ENCODE measurements around the gene VWCE.
A peak's percentile ranks its signal among the peaks of the same experiment; 100 is the strongest.
"Not testable (repeated sequence)": the region's sequence is repeated elsewhere in the genome, so short reads cannot be mapped to it uniquely, and the experiment has no call there.

VWCE gene

DNA sequence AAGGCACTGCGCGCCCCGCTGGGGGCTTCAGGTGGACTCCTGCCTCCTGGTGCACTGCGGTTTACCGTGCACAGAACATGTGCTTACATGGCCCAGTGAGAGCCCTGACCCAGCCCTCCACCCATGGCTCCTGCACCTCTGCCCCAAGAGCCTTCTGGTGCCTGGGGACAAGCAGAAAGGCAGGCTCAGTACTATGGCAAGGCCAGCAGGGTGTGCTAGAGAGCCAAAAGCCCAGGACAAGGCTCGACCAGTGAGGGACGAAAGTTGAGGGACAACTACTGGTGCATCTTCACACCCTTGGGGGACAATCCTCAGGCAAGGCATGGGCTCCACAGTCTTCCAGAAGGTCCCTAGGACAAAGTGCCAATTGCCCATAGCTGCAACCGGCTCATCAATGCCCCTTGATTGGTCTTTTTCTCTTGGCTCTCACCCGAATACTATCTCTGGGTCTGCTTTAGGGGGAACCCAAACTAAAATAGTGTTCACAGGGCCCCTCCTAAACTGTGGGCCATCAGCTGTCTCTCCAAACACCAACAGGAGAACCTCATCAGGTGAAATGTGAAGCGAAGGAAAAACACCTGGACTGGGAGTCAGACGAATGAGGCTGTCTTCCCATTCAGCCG is 40.6 kb downstream of the VWCE start:
- peak; percentile 81 for DNase-seq

DNA sequence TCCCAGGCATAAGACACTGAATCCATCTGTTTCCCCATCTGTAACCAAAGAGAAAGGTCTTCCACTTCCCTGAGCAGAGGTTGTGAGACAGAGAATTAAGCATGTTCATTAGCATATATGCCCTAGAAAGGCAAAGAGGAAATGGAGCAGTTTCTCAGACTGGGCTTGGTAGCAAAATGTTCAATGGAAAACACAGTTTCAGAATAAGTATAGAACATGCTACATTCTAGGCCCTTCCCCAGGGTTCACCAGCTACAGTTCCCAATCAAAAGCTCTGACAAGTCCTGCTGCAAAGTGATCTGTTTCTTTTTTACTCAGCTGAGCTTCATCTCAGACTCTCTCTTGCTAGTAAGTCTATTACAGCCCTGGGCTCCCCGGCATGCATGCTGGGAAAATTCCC is 42.8 kb downstream of the VWCE start:
- not testable (repeated sequence) for DNase-seq

- not testable (repeated sequence) for DNase-seq
Measured at GRCh38 chr11:61250796-61251765, 44.0 kb downstream of the VWCE start.

DNA sequence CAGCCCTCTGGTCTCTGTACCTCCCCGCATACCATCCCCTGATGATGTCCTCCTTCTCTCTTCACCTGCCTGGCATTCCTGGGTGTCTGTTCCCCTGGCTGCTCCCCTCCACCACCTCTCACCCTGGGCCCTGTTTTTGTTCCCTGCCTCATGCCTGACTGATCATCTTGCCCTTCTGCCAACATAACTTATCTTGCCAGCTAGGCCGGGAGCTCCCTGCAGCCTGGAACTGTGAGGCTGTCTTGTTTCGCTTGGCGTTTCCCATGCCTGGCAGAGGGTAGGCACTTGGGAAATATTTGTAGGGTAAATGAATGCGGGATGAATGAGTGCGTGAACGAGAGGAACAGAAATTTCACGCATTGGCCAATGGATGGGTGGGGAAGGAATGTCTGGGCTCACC is 45.9 kb downstream of the VWCE start:
- DNase-seq, result not testable (repeated sequence)

- not testable (repeated sequence) for DNase-seq
Measured at GRCh38 chr11:61248071-61248470, 47.0 kb downstream of the VWCE start.

DNA sequence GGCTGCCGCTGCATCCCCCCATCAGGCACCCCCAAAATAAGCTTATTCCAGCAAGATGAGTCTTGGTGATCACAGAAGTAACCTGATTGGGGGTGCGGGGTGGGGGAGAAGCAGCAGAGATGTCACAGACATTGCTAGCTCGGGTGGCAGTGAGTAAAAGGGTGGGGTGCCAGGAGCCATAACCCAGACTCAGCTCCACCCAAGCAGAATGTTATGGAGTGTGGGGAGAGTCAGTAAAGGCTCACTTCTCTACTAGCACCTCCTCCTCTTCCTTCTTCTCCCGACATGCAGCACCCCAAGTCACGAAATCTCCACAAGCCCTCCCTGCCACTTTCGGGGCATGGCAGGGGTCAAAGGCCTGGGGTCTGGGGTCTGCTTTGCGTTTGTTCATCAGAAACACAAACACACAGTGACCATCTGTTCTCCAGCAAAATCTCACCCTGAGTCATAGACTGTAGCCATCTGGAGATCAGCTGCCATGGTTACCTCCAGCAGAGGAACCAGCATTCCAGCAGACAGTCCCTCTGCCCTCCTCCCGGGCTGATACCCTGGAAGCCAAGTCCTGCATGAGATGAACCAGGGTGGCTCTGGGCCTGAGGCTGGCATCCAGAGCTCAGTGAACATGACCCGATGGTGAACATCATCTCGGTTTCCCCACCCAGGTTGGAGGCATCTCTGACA is 49.7 kb downstream of the VWCE start:
- not testable (repeated sequence) for DNase-seq

GRCh38 chr11:61241526-61241925 is 53.6 kb downstream of the VWCE start:
- not testable (repeated sequence) for DNase-seq

- DNase-seq, result not testable (repeated sequence)
Measured at GRCh38 chr11:61240875-61241274, 54.2 kb downstream of the VWCE start, which contains the start of gene PGA5. Gene PGA5, plus strand, starts transcription at chr11:61241175. Its CDS starts 52 bp downstream, at chr11:61241227.

- not testable (repeated sequence) for DNase-seq
Measured at GRCh38 chr11:61240288-61240687, 54.8 kb downstream of the VWCE start.

DNA sequence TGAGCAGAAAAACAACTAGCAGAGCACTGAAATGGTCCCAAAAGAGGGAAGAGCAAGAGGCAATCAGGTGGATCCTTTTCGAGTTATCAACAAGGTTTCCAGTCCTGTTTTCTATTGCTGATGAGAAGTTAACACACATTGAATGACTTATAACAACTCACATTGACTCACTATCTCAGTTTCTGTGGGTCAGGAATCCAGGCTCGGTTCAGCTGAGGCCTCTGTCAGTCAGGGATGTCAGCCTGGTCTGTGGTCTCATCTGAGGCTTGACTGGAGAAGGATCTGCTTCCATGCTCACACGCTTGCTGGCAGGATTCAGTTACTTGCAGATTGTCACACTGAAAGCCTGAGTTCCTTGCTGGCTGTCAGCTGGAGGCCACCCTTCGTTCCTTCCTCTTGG is 58.0 kb downstream of the VWCE start:
- DNase-seq, result not testable (repeated sequence)

DNA sequence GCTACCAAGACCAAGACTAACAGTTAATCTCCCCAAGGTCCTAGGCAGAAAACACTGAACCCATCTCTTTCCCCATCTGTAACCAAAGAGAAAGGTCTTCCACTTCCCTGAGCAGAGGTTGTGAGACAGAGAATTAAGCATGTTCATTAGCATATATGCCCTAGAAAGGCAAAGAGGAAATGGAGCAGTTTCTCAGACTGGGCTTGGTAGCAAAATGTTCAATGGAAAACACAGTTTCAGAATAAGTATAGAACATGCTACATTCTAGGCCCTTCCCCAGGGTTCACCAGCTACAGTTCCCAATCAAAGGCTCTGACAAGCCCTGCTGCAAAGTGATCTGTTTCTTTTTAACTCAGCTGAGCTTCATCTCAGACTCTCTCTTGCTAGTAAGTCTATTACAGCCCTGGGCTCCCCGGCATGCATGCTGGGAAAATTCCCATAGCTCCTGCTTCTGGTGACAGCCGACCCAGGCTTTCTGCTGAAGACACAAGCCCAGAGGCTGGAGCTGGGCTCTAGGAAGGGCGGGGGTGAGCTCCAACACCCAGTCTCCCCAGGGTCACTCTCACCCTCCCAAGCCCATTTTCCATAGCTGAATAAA is 62.5 kb downstream of the VWCE start:
- not testable (repeated sequence) for DNase-seq

DNA sequence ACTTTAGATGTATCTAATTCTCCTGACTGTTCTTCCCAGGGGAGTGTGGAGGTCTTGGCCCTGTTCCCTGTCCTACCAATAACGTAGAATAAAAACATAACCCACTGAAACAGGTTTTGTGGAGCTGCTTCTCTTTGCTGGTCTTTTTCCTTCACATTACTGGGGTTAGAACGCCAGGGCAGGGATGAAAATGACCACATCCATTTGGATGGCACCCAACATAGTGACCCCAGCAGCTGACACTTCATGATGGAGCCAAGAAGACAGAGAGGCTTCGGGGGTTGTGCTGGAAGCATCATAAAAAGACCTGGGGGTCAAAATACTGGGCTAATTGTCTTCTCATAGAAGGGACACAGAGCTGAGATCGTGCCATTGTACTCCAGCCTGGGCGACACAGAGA is 63.5 kb downstream of the VWCE start:
- not testable (repeated sequence) for DNase-seq

DNA sequence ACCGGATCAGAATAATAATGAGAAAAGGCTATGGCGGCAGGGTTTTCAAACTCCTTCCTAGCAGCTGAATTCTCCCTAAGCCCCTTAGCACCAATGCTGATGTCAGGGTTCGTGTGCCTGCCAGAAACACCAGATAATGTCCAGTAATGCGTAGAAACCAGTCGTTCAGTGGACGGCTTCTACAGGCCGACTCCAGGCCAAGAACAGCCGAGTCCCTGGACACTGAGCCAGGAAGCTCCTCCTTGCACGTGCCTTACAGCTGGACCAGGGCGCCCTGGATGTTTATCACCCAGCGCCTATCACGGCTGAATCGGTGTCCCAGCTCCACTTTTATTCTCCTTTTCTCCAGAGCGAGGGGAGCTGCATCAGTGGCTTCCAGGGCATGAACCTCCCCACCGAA is 64.1 kb downstream of the VWCE start:
- DNase-seq, result not testable (repeated sequence)

DNA sequence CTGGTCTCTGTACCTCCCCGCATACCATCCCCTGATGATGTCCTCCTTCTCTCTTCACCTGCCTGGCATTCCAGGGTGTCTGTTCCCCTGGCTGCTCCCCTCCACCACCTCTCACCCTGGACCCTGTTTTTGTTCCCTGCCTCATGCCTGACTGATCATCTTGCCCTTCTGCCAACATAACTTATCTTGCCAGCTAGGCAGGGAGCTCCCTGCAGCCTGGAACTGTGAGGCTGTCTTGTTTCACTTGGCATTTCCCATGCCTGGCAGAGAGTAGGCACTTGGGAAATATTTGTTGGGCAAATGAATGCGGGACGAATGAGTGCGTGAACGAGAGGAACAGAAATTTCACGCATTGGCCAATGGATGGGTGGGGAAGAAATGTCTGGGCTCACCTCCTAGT is 65.7 kb downstream of the VWCE start:
- not testable (repeated sequence) for DNase-seq

GRCh38 chr11:61226457-61227137 is 68.5 kb downstream of the VWCE start:
- DNase-seq, result not testable (repeated sequence)

- not testable (repeated sequence) for DNase-seq
Measured at GRCh38 chr11:61222692-61223091, 72.4 kb downstream of the VWCE start.

GRCh38 chr11:61222047-61222446 is 73.1 kb downstream of the VWCE start, which contains the start of gene PGA4:
Gene PGA4, plus strand, starts transcription at chr11:61222347. Its CDS starts 54 bp downstream, at chr11:61222401.
- not testable (repeated sequence) for DNase-seq

GRCh38 chr11:61219016-61219415 is 76.1 kb downstream of the VWCE start:
- not testable (repeated sequence) for DNase-seq

DNA sequence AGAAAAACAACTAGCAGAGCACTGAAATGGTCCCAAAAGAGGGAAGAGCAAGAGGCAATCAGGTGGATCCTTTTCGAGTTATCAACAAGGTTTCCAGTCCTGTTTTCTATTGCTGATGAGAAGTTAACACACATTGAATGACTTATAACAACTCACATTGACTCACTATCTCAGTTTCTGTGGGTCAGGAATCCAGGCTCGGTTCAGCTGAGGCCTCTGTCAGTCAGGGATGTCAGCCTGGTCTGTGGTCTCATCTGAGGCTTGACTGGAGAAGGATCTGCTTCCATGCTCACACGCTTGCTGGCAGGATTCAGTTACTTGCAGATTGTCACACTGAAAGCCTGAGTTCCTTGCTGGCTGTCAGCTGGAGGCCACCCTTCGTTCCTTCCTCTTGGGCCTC is 76.8 kb downstream of the VWCE start:
- DNase-seq, result not testable (repeated sequence)

DNA sequence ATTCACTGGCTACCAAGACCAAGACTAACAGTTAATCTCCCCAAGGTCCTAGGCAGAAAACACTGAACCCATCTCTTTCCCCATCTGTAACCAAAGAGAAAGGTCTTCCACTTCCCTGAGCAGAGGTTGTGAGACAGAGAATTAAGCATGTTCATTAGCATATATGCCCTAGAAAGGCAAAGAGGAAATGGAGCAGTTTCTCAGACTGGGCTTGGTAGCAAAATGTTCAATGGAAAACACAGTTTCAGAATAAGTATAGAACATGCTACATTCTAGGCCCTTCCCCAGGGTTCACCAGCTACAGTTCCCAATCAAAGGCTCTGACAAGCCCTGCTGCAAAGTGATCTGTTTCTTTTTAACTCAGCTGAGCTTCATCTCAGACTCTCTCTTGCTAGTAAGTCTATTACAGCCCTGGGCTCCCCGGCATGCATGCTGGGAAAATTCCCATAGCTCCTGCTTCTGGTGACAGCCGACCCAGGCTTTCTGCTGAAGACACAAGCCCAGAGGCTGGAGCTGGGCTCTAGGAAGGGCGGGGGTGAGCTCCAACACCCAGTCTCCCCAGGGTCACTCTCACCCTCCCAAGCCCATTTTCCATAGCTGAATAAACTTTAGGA is 81.3 kb downstream of the VWCE start:
- not testable (repeated sequence) for DNase-seq

DNA sequence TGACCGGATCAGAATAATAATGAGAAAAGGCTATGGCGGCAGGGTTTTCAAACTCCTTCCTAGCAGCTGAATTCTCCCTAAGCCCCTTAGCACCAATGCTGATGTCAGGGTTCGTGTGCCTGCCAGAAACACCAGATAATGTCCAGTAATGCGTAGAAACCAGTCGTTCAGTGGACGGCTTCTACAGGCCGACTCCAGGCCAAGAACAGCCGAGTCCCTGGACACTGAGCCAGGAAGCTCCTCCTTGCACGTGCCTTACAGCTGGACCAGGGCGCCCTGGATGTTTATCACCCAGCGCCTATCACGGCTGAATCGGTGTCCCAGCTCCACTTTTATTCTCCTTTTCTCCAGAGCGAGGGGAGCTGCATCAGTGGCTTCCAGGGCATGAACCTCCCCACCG is 82.9 kb downstream of the VWCE start:
- not testable (repeated sequence) for DNase-seq

Data from suppressor macrophage treated with lipopolysaccharide for 4 hours (primary cell).